GM12801 (cell line): Measurements from ENCODE around the gene LEFTY1.

Experiments
- TF ChIP-seq, protein P1 (sequence below): IDR thresholded peaks from one replicate; pipeline ENCODE4 v1.5.1; 2011; ENCODE audit warnings: control low read depth; ENCODE audit not compliant: insufficient read length; ENCODE audit errors: extremely low read depth

Gene LEFTY1

GRCh38 chr1:225899044-225899925, 10.3 kb upstream of the LEFTY1 start:
- TF ChIP-seq, protein P1, sequence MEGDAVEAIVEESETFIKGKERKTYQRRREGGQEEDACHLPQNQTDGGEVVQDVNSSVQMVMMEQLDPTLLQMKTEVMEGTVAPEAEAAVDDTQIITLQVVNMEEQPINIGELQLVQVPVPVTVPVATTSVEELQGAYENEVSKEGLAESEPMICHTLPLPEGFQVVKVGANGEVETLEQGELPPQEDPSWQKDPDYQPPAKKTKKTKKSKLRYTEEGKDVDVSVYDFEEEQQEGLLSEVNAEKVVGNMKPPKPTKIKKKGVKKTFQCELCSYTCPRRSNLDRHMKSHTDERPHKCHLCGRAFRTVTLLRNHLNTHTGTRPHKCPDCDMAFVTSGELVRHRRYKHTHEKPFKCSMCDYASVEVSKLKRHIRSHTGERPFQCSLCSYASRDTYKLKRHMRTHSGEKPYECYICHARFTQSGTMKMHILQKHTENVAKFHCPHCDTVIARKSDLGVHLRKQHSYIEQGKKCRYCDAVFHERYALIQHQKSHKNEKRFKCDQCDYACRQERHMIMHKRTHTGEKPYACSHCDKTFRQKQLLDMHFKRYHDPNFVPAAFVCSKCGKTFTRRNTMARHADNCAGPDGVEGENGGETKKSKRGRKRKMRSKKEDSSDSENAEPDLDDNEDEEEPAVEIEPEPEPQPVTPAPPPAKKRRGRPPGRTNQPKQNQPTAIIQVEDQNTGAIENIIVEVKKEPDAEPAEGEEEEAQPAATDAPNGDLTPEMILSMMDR = no peak

- TF ChIP-seq, protein P1 = no peak
Measured at GRCh38 chr1:225897595-225898514, 8.9 kb upstream of the LEFTY1 start.

GRCh38 chr1:225896937-225897549, 8.1 kb upstream of the LEFTY1 start:
- TF ChIP-seq, protein P1 = no peak

- TF ChIP-seq, protein P1 = no peak
Measured at GRCh38 chr1:225896494-225896893, 7.5 kb upstream of the LEFTY1 start.

GRCh38 chr1:225892307-225892706, 3.4 kb upstream of the LEFTY1 start:
- TF ChIP-seq, protein P1 = no peak

- TF ChIP-seq, protein P1 = no peak
Measured at GRCh38 chr1:225891229-225891972, 2.5 kb upstream of the LEFTY1 start.
